PC-3 (cell line): ENCODE measurements around the gene PARN. TPM values are rescaled to one million over a fixed set of nuclear protein-coding genes. Genes with fewer than 3 reads are reported as not detected.
"Not testable (repeated sequence)": the region's sequence is repeated elsewhere in the genome, so short reads cannot be mapped to it uniquely, and the experiment has no call there.

Source experiments
- ATAC-seq: fragments of 200-7000 bp; cut with Tn5 transposase; 2 replicates; pipeline ENCODE4 v1.9.1; 2020; ENCODE audit warnings: mild to moderate bottlenecking, moderate library complexity
- BruUV-seq: library from RNA; stranded (reverse); fragments of 400-500 nt; replicated peaks from 2 replicates; lab custom pipeline; 2021; lab: Mats Ljungman, UMichigan
- CTCF ChIA-PET: fragments of 300-600 bp; sonication (Branson Sonifier 250); formaldehyde crosslinking; loops from one replicate; lab custom pipeline; 2022; ENCODE audit warnings: antibody characterized with exemption; lab: Charles Lee
- POLR2A ChIA-PET: fragments of 300-600 bp; sonication (Branson Sonifier 250); formaldehyde crosslinking; loops from one replicate; lab custom pipeline; 2022; ENCODE audit warnings: antibody characterized with exemption; ENCODE audit not compliant: unreplicated experiment; lab: Charles Lee
- DNase-seq: peaks from one replicate; pipeline ENCODE4 v3.0.0-alpha.2; 2015
- H2AFZ ChIP-seq: fragments of 300-600 bp; sonication (generic); 2 replicates; pipeline ENCODE4 v1.6.0; 2016; ENCODE audit warnings: antibody characterized with exemption, low read length
- H3F3A ChIP-seq: fragments of 300-600 bp; sonication (generic); one replicate; pipeline ENCODE4 v1.6.0; 2017; ENCODE audit warnings: antibody characterized with exemption, low read length, control low read depth, mild to moderate bottlenecking; ENCODE audit not compliant: unreplicated experiment
- H3K27ac ChIP-seq: fragments of 300-600 bp; sonication (generic); 2 replicates; pipeline ENCODE4 v1.5.1; 2016; ENCODE audit warnings: mild to moderate bottlenecking, low read length
- H3K27me3 ChIP-seq: fragments of 300-600 bp; sonication (generic); 2 replicates; pipeline ENCODE4 v1.6.1; 2016; ENCODE audit warnings: low read length, mixed read lengths
- H3K36me3 ChIP-seq: fragments of 300-600 bp; sonication (generic); 2 replicates; pipeline ENCODE4 v1.6.1; 2016; ENCODE audit warnings: low read depth, mixed run types, low read length, mixed read lengths
- H3K4me1 ChIP-seq: fragments of 300-600 bp; sonication (generic); 2 replicates; pipeline ENCODE4 v1.5.1; 2016; ENCODE audit warnings: low read length; ENCODE audit not compliant: insufficient read depth
- H3K4me2 ChIP-seq: fragments of 300-600 bp; sonication (generic); 2 replicates; pipeline ENCODE4 v1.6.0; 2016; ENCODE audit warnings: low read length
- H3K4me3 ChIP-seq: fragments of 300-600 bp; sonication (generic); 2 replicates; pipeline ENCODE4 v1.5.1; 2016; ENCODE audit warnings: mild to moderate bottlenecking, low read length, mixed read lengths
- H3K79me2 ChIP-seq: fragments of 300-600 bp; sonication (generic); 2 replicates; pipeline ENCODE4 v1.6.1; 2017; ENCODE audit warnings: low read length, mixed read lengths
- H3K9ac ChIP-seq: fragments of 300-600 bp; sonication (generic); 2 replicates; pipeline ENCODE4 v1.6.0; 2016; ENCODE audit warnings: mild to moderate bottlenecking, low read length
- H3K9me2 ChIP-seq: fragments of 300-600 bp; sonication (generic); replicated peaks from 2 replicates; pipeline ENCODE4 v1.6.1; 2016; ENCODE audit warnings: mixed run types, low read length, mixed read lengths
- H3K9me3 ChIP-seq: fragments of 300-600 bp; sonication (generic); 2 replicates; pipeline ENCODE4 v1.6.1; 2016; ENCODE audit warnings: low read length, mixed read lengths
- H4K20me1 ChIP-seq: fragments of 300-600 bp; sonication (generic); 2 replicates; pipeline ENCODE4 v1.6.1; 2016; ENCODE audit warnings: low read length, mixed read lengths
- EZH2 ChIP-seq: fragments of 300-600 bp; sonication (generic); IDR thresholded peaks from one replicate; pipeline ENCODE4 v1.6.1; 2017; ENCODE audit warnings: antibody characterized with exemption, mild to moderate bottlenecking, low read length; ENCODE audit not compliant: unreplicated experiment
- EZH2phosphoT487 ChIP-seq: fragments of 300-600 bp; sonication (generic); IDR thresholded peaks from 2 replicates; pipeline ENCODE4 v1.6.1; 2018; ENCODE audit warnings: mild to moderate bottlenecking, antibody characterized with exemption, low read length, borderline replicate concordance
- intact Hi-C: fragments of 100-400 bp; cut with micrococcal nuclease; formaldehyde crosslinking; loops from 2 replicates; pipeline ENCODE4 v1.9.0; 2023
- total RNA-seq: library from RNA; depleted of rRNA; stranded (reverse); fragments of >200 nt; gene quantifications from 2 replicates; pipeline ENCODE4 v1.2.3, GENCODE V29; 2014
- TF ChIP-seq, protein P1 (sequence below): fragments of 300-600 bp; sonication (generic); conservative IDR thresholded peaks from 2 replicates; pipeline ENCODE4 v1.5.1; 2017; ENCODE audit warnings: antibody characterized with exemption, low read depth, mild to moderate bottlenecking, low read length

PARN gene
- total RNA-seq, 1 experiment from 2014 or later, result 34.7 TPM

DNA sequence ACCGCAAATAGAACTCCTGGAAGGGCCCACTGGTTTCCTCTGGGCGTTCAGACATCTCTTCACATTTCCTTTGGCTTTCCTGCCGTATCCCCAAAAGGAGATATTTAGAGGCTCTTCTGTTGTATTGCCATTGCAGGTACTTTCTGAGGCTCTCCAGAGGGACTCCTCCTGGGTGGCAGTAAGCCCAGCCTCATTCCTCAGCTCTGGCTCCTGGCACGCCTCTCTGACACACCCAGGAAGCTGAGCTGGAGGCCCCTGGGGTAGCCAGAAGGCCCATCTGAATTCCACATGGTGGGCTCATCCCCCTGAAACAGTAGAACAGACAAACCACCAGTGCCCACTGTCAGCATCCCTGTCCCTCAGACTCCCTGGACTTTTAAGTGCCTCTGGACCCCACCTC, 206.7 kb downstream of the PARN start:
- no peak overlapping the region for H3K9ac ChIP-seq
- H3F3A ChIP-seq, result no peaks in the 10 kb centered on the region
- H3K9me2 ChIP-seq, result no peaks in the 10 kb centered on the region
- H3K27ac ChIP-seq, result no peak overlapping the region
- TF ChIP-seq EZH2phosphoT487 (no peak), EZH2 (no peak)
- TF ChIP-seq, protein P1, sequence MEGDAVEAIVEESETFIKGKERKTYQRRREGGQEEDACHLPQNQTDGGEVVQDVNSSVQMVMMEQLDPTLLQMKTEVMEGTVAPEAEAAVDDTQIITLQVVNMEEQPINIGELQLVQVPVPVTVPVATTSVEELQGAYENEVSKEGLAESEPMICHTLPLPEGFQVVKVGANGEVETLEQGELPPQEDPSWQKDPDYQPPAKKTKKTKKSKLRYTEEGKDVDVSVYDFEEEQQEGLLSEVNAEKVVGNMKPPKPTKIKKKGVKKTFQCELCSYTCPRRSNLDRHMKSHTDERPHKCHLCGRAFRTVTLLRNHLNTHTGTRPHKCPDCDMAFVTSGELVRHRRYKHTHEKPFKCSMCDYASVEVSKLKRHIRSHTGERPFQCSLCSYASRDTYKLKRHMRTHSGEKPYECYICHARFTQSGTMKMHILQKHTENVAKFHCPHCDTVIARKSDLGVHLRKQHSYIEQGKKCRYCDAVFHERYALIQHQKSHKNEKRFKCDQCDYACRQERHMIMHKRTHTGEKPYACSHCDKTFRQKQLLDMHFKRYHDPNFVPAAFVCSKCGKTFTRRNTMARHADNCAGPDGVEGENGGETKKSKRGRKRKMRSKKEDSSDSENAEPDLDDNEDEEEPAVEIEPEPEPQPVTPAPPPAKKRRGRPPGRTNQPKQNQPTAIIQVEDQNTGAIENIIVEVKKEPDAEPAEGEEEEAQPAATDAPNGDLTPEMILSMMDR, result no peak
- peak; percentile 64 for ATAC-seq
- no peaks in the 10 kb centered on the region for H4K20me1 ChIP-seq
- H3K4me1 ChIP-seq, result peaks cover 19% of the 10 kb centered on the region
- no TSS peak for BruUV-seq
- peak; percentile 38 for DNase-seq
- no peaks in the 10 kb centered on the region for H3K27me3 ChIP-seq
- no peak overlapping the region for H2AFZ ChIP-seq
- POLR2A ChIA-PET, result no interaction called here
- no peaks in the 10 kb centered on the region for H3K36me3 ChIP-seq
- no peaks in the 10 kb centered on the region for H3K79me2 ChIP-seq
- H3K9me3 ChIP-seq, result no peaks in the 10 kb centered on the region
- intact Hi-C loops, result no loop called here
- no peak overlapping the region for H3K4me2 ChIP-seq
- CTCF ChIA-PET, result no interaction called here
- H3K4me3 ChIP-seq, result no peak overlapping the region

DNA sequence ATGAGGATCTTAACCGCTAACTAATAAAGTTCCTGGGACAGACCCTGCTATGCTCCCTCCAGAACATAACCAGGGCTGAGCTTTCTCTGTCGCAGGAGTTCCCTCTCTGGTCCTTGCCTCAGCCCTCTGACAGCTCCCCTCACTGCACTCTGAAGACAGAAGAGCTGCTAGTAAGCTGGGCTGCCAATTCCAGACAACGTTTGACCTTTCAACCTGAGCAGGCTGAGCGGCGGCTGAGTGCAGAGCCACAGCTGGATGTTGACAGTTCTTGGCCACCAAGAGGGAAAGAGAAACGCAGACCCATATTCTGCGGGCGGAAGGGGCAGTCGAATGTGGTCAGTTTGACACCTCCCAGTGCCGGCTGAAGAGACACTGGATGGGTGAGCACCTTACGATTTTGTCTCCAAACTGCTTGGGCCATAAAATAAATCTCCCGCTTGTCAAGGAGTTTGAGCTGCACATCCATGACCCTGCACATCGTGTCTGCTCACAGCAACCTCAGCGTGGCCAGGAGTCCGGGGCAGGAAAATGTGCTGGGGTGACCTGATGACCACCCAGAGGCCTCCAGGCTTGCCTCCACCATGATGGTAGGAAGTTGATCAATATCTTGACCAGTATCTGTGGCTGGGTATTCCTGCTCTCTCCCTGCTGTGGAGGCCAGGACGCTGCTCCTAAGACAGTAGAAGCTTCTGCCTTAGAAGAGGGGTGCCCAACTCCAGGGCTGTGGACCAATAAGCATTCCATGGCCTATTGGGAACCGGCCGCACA, 209.2 kb downstream of the PARN start:
- Histone ChIP-seq H2AFZ (no peak overlapping the region), H3K9me2 (no peaks in the 10 kb centered on the region), H3K27me3 (no peaks in the 10 kb centered on the region), H3K9me3 (no peaks in the 10 kb centered on the region), H3K9ac (no peak overlapping the region), H4K20me1 (no peaks in the 10 kb centered on the region), H3K4me2 (no peak overlapping the region), H3K36me3 (no peaks in the 10 kb centered on the region), H3K27ac (no peak overlapping the region), H3K79me2 (no peaks in the 10 kb centered on the region), H3F3A (no peaks in the 10 kb centered on the region), H3K4me3 (no peak overlapping the region), H3K4me1 (peaks cover 6% of the 10 kb centered on the region; the same call in 1 of the 2 replicates)
- intact Hi-C loops, result no loop called here
- ATAC-seq (no peak), DNase-seq (no peak)
- POLR2A ChIA-PET, result no interaction called here
- TF ChIP-seq, protein P1, result no peak
- TF ChIP-seq EZH2 (no peak), EZH2phosphoT487 (no peak)
- BruUV-seq, result no TSS peak
- CTCF ChIA-PET, result no interaction called here

DNA sequence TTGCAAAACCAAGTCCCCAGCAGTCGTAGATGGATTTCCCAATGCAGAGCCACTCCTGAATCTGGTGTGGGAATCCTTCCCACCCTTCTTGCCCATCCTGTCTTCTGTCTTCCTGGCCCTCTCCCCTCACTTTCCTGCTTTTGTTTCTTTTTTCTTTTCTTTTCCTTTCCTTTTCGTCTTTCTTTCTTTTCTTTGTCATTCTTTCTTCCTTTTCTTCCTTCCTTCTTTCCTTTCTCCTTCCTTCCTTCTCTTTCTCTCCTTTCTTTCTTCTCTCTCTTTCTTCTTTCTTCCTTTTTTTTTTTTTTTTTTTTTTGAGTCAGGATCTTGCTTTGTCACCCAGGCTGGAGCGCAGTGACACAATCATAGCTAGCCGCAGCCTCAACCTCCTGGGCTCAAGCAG, 209.8 kb downstream of the PARN start:
- H4K20me1 ChIP-seq, H3K27me3 ChIP-seq, H3F3A ChIP-seq, H3K9me2 ChIP-seq, H3K79me2 ChIP-seq, H3K4me2 ChIP-seq, H3K4me3 ChIP-seq, H3K36me3 ChIP-seq, H2AFZ ChIP-seq, DNase-seq, H3K9me3 ChIP-seq, BruUV-seq, H3K9ac ChIP-seq, H3K27ac ChIP-seq, POLR2A ChIA-PET, H3K4me1 ChIP-seq, intact Hi-C loops, CTCF ChIA-PET, ATAC-seq: not testable (repeated sequence)
